22Rv1 (cell line): Measurements from ENCODE around the gene THSD4.

Experiments
- ZFX ChIP-seq: fragments of 450-650 bp; IDR thresholded peaks from 2 replicates; pipeline ENCODE4 v1.6.1; 2017; ENCODE audit warnings: antibody characterized with exemption, borderline replicate concordance
- TF ChIP-seq, protein P1 (sequence below): fragments of 450-650 bp; IDR thresholded peaks from 2 replicates; pipeline ENCODE4 v1.5.1; 2017; ENCODE audit warnings: mild to moderate bottlenecking

DNA sequence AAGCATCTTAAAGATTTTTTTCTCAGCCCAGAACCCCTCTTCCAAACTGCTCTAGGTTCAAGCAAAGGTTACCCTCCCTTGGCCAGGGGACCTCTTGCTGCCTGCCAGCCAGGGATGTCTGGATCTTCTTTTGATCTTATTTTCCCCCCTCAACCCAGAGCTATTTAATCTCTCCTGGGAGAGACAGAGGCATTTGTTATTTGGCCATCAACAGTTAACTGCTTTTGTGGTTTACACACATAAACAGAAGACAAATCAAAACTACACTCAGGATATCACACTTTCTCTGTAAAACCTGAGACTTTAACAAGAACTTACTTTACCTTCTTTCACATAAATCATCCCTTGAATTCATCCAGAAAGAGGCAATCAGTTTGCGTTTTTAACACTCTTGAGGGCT, 272.5 kb downstream of the THSD4 start:
- TF ChIP-seq, protein P1, sequence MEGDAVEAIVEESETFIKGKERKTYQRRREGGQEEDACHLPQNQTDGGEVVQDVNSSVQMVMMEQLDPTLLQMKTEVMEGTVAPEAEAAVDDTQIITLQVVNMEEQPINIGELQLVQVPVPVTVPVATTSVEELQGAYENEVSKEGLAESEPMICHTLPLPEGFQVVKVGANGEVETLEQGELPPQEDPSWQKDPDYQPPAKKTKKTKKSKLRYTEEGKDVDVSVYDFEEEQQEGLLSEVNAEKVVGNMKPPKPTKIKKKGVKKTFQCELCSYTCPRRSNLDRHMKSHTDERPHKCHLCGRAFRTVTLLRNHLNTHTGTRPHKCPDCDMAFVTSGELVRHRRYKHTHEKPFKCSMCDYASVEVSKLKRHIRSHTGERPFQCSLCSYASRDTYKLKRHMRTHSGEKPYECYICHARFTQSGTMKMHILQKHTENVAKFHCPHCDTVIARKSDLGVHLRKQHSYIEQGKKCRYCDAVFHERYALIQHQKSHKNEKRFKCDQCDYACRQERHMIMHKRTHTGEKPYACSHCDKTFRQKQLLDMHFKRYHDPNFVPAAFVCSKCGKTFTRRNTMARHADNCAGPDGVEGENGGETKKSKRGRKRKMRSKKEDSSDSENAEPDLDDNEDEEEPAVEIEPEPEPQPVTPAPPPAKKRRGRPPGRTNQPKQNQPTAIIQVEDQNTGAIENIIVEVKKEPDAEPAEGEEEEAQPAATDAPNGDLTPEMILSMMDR, result no peak
- TF ChIP-seq ZFX, result no peak
